Peyer's patch (tissue), 4 donors: ENCODE measurements around the gene DNHD1. TPM values are rescaled to one million over a fixed set of nuclear protein-coding genes. Genes with fewer than 3 reads are reported as not detected.

Experiments used
- DNase-seq, 3 donors: peaks; one replicate each; pipeline ENCODE4 v3.0.0-alpha.2; 2017 to 2019
- H3K27ac ChIP-seq, 4 donors: fragments of 200-600 bp; sonication (generic); one replicate each; pipeline ENCODE4 v1.5.1; 2016 to 2019
- H3K27me3 ChIP-seq, 2 donors: fragments of 200-600 bp; sonication (generic); one replicate each; pipeline ENCODE4 v1.5.1; 2019
- H3K36me3 ChIP-seq, 3 donors: fragments of 200-600 bp; sonication (generic); one replicate each; pipeline ENCODE4 v1.5.1; 2016 to 2019
- H3K4me1 ChIP-seq, 4 donors: fragments of 200-600 bp; sonication (generic); one replicate each; pipeline ENCODE4 v1.5.1; 2016 to 2019
- H3K4me3 ChIP-seq, 4 donors: fragments of 200-600 bp; sonication (generic); 1 replicate in 3 of 4; 2 replicates in 1 of 4; pipeline ENCODE4 v1.5.1; 2016 to 2019; ENCODE audit warnings: mild to moderate bottlenecking in 1 of 4
- H3K9me3 ChIP-seq, 4 donors: fragments of 200-600 bp; sonication (generic); one replicate each; pipeline ENCODE4 v1.5.1; 2016 to 2019; ENCODE audit warnings: mild to moderate bottlenecking in 1 of 4
- POLR2A ChIP-seq, 2 donors: fragments of 450-650 bp; IDR thresholded peaks; one replicate each; pipeline ENCODE4 v1.5.1; 2017; ENCODE audit warnings: antibody characterized with exemption in 2 of 2, mild to moderate bottlenecking in 2 of 2, moderate library complexity in 2 of 2
- total RNA-seq, 4 donors: library from RNA; depleted of rRNA; stranded (reverse); fragments of >200 nt; gene quantifications; one replicate each; pipeline ENCODE4 v1.1.0, GENCODE V29; 2016
- TF ChIP-seq, protein P1 (sequence below), 6 experiments: fragments of 450-650 bp in 4 of 6; fragments of 200-600 bp in 2 of 6; sonication (generic) in 1 of 6; IDR thresholded peaks; one replicate each; pipeline ENCODE4 v1.5.1; 2017 to 2019; ENCODE audit warnings: antibody characterized with exemption in 6 of 6, mild to moderate bottlenecking in 3 of 6, moderate library complexity in 1 of 6

Gene DNHD1
- total RNA-seq, 4 donors from 2014 or later, result 23.5 to 64.4 (median 52.0) TPM

DNA sequence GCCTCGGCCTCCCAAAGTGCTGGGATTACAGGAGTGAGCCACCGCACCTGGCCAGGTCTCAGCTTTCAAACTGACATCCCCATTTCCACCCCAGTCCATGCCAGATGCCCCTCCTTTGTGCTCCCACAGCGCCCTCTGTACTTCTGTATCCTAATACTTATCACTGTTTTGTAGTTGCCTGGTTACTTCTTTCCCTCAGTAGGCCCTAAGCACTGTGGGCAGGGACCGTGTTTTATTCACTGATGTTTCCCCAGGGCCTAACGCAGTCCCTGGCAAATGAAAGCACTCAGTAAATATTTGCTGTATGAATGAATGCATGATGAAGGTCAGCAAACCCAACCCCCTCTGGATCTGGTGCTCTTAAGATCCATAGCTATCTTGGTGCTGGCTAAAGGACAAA is 21.1 kb upstream of the DNHD1 start:
- H3K36me3 ChIP-seq, result peaks cover 0 to 33% (median 0%) of the 10 kb centered on the region in 3 donors
- H3K9me3 ChIP-seq, result no peaks in the 10 kb centered on the region
- H3K27me3 ChIP-seq, result no peaks in the 10 kb centered on the region
- H3K4me1 ChIP-seq, result peaks cover 0 to 44% (median 10%) of the 10 kb centered on the region in 4 donors
- no peak for DNase-seq
- no peak for TF ChIP-seq POLR2A (IDR thresholded peaks at IDR 0.05)
- TF ChIP-seq, protein P1, sequence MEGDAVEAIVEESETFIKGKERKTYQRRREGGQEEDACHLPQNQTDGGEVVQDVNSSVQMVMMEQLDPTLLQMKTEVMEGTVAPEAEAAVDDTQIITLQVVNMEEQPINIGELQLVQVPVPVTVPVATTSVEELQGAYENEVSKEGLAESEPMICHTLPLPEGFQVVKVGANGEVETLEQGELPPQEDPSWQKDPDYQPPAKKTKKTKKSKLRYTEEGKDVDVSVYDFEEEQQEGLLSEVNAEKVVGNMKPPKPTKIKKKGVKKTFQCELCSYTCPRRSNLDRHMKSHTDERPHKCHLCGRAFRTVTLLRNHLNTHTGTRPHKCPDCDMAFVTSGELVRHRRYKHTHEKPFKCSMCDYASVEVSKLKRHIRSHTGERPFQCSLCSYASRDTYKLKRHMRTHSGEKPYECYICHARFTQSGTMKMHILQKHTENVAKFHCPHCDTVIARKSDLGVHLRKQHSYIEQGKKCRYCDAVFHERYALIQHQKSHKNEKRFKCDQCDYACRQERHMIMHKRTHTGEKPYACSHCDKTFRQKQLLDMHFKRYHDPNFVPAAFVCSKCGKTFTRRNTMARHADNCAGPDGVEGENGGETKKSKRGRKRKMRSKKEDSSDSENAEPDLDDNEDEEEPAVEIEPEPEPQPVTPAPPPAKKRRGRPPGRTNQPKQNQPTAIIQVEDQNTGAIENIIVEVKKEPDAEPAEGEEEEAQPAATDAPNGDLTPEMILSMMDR (IDR thresholded peaks at IDR 0.05), result no peak
- H3K4me3 ChIP-seq, result no peak overlapping the region
- peak overlapping the region in 2 of 4 donors; percentile 69 to 98 for H3K27ac ChIP-seq

GRCh38 chr11:6476571-6476970 is 20.5 kb upstream of the DNHD1 start:
- H3K27ac ChIP-seq, result peak overlapping the region in 1 of 4 donors; percentile 69

GRCh38 chr11:6480299-6480914 is 16.7 kb upstream of the DNHD1 start:
- no peaks in the 10 kb centered on the region for H3K9me3 ChIP-seq
- no peak for DNase-seq
- H3K4me1 ChIP-seq, result peaks cover 10 to 47% (median 13%) of the 10 kb centered on the region in 4 donors
- TF ChIP-seq POLR2A (IDR thresholded peaks at IDR 0.05), result no peak
- TF ChIP-seq, protein P1 (IDR thresholded peaks at IDR 0.05), result no peak
- H3K27me3 ChIP-seq, result no peaks in the 10 kb centered on the region
- H3K4me3 ChIP-seq, result peak overlapping the region; percentile 48 to 97 (median 69)
- H3K27ac ChIP-seq, result peak overlapping the region; percentile 76 to 99 (median 90)
- H3K36me3 ChIP-seq, result peaks cover 0 to 66% (median 0%) of the 10 kb centered on the region in 3 donors

More at GRCh38 chr11:6476571-6476970, 20.5 kb upstream of the DNHD1 start:
- no peak for DNase-seq
- Histone ChIP-seq H3K27me3 (no peaks in the 10 kb centered on the region), H3K4me1 (peaks cover 0 to 44% (median 8%) of the 10 kb centered on the region in 4 donors), H3K9me3 (no peaks in the 10 kb centered on the region), H3K36me3 (peaks cover 0 to 33% (median 0%) of the 10 kb centered on the region in 3 donors), H3K4me3 (no peak overlapping the region)
- no peak for TF ChIP-seq POLR2A (IDR thresholded peaks at IDR 0.05)
- TF ChIP-seq, protein P1 (IDR thresholded peaks at IDR 0.05), result no peak

DNA sequence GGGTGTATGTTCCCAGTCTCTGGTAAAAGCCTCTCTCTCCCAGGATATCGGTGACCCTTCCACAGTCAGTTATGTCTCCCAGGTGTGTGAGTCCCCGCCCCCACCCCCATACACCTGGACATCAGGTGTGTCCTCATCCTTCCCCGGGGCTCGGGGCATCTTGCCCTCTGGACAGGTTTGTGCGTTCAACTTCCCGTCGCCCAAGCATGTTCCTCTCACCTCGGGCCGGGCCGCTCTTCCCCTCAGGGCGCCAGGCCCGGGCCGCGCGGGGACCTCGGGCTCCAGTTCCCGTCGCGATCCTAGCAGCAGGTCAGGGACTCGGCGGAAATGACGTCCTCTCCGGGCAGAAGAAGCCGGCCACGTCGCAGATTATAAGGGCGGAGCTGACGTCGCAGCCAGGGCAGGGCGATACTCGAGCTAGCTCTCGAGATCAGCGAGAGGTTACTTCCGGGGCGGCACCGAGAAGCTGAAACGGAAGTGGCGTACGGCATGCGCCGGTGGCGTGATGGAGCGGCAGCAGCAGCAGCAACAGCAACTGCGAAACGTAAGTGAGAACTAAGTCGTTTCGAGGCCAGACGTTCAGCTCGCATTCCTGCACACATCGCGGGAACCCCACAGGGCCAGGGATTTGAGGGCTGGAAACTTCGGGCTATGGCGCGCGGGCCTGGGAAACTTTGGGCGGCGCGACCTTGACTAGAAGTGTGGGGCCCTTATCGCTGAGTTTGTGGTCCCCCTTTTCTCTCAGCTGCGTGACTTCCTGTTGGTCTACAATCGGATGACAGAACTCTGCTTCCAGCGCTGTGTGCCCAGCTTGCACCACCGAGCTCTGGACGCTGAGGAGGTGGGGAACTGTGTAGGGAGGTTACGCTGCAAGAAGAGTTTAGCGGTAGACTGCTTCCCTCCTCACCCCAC is 15.8 kb upstream of the DNHD1 start, which contains the start of the genes ARFIP2 and TIMM10B:
Gene ARFIP2, minus strand, starts transcription at position 320 of the 912 bp plus-strand sequence. CDS start 910 bp downstream, outside the sequence.
Gene TIMM10B, plus strand, starts transcription at position 490 of the 912 bp plus-strand sequence. Its CDS starts 16 bp downstream, at position 506.
- Histone ChIP-seq H3K9me3 (no peaks in the 10 kb centered on the region), H3K36me3 (peaks cover 0 to 67% (median 0%) of the 10 kb centered on the region in 3 donors), H3K4me3 (peak within 1 kb of the TSS; percentile 48 to 97 (median 69)), H3K27me3 (no peaks in the 10 kb centered on the region), H3K4me1 (peaks cover 10 to 50% (median 13%) of the 10 kb centered on the region in 4 donors), H3K27ac (peak within 1 kb of the TSS; percentile 76 to 99 (median 90))
- TF ChIP-seq, protein P1 (IDR thresholded peaks at IDR 0.05), result no peak
- TF ChIP-seq POLR2A (IDR thresholded peaks at IDR 0.05), result peak; percentile 92 to 97
- DNase-seq, result peak; percentile 98 to 100 (median 98)

DNA sequence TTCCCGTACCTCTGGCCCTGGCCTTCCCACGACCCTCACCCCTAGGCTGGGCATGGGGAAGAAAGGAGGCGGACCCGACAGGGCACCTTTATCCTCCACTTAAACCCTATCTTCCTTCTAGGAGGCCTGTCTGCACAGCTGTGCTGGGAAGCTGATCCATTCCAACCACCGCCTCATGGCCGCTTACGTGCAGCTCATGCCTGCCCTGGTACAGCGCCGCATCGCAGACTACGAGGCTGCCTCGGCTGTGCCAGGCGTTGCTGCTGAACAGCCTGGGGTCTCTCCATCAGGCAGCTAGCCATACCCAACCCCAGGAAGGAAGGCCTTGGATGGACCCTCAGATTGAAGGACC is 15.2 kb upstream of the DNHD1 start:
- H3K4me3 ChIP-seq, result peak overlapping the region; percentile 48 to 97 (median 69)
- TF ChIP-seq, protein P1 (IDR thresholded peaks at IDR 0.05), result no peak
- TF ChIP-seq POLR2A (IDR thresholded peaks at IDR 0.05), result no peak
- H3K27me3 ChIP-seq, result no peaks in the 10 kb centered on the region
- peaks cover 10 to 56% (median 13%) of the 10 kb centered on the region in 4 donors for H3K4me1 ChIP-seq
- no peak for DNase-seq
- no peaks in the 10 kb centered on the region for H3K9me3 ChIP-seq
- H3K36me3 ChIP-seq, result peaks cover 0 to 61% (median 0%) of the 10 kb centered on the region in 3 donors
- peak overlapping the region; percentile 76 to 99 (median 90) for H3K27ac ChIP-seq
